Stimulated activated CD8-positive, alpha-beta memory T cell treated with anti-CD3 and anti-CD28 coated beads, Interleukin-7, amount 100 ng/mL, for 4 hours (primary cell): ENCODE results near the gene APP.
A peak's percentile ranks its signal among the peaks of the same experiment; 100 is the strongest.

Experiments used
- DNase-seq, 2 donors: peaks; one replicate each; pipeline ENCODE4 v3.0.0-alpha.2; 2020; ENCODE audit warnings: low read depth in 2 of 2

The APP gene

DNA sequence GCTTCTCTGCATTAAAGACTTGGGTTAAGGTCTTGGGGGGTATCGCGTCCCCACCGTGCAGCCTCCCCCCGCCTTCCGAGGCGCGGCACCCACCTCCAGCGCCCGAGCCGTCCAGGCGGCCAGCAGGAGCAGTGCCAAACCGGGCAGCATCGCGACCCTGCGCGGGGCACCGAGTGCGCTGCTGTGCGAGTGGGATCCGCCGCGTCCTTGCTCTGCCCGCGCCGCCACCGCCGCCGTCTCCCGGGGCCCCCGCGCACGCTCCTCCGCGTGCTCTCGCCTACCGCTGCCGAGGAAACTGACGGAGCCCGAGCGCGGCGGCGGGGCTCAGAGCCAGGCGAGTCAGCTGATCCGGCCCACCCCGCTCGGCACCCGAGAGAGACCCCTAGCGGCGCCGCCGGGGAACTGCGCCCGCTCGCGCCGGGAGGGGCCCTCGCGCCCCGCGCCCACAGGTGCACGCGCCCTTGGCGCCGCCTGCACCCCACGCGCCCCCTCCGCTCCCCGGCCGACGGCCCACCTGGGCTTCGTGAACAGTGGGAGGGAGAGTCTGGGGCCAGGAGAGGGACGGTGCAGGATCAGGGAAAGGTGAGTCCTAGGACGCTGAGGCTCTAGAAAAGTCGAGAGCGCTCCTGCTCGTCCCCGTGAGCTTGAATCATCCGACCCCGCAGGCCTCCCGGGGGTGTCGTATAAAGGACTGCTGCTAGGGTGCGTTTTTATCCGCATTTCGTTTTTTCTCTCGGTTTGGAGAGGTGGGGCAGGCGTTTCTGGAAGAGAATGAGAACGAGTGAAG is at the start of gene APP:
APP (minus strand) TSS at position 300 of the 787 bp plus-strand sequence; CDS start at position 150, 150 bp downstream.
- peak; percentile 59 to 76 for DNase-seq

DNA sequence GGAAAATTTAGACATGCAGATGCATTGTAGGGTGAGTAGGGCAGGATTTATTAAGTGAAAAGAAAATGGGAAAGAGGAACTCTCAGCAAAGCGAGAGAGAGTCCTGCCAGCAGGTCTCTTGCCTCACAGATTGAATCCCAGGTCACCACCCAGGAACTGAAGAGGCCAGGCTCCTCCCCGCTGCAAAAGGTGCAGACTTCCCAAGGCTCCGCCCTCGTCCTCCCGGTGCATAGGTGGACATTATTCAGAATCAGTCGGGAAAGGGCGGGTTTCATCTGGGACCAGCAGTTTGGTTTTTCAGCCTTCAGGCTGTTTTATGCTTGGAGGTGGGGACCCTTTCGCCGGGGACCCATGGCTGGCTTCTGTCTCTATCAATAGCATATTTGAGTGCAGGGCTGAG is 41.6 kb upstream of the APP start:
- DNase-seq, result no peak

DNA sequence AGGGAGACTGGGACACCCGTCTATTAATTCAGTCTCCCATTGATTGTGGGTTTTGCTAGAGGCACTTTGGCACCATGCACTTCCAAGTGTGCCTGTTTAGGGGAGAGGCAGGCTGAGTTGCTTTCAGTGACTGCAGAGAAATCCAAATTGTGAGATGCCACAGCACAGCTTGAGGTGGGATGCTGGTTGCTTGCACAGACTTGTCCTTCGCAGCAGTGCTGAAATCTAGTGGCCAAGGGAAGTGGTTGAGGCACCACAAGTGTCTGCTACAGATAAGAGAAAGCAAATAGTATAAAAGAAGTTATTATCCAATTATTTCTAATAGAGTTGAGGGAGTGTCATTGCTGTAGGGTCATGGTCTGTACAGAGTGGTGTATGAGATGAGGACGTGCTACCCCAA is 40.0 kb upstream of the APP start:
- no peak for DNase-seq

DNA sequence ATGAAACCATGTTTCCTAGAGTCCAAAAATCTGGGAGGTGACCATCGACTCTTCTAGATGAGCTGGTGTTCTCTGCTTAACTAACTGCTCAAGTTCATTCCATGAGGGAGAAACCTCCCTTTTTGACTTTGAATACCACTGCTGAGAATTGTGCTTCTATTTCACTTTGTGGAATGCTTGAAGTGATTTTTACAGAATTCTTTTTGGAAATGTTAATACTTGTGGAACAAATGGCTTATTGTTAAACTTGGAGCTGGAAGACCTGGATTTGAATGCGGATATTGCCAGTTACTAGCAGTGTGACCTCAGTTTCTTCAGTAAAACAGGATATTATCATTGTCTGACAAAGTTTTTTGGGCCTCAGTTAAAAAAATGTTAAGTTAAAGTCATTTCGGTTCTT is 36.5 kb upstream of the APP start:
- DNase-seq, result no peak

DNA sequence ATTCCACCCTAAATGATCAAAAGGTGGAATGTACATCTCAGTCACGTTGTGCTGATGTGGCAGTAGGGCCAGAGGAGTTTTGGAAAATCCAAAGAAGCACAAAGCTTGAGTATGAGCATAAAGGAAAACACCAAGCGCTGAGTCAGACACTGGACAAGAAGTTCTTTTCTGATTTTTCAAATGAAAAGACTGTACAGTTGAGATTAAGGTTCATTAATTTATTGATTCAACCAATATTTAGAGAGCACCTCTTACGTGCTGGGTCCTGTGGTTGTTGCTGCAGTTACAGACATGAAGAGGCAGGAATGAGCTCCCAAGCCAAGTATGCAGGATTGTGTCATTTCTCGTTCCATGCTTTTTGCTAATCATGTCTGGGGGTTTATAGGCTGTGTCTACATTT is 28.9 kb upstream of the APP start:
- DNase-seq, result no peak

DNA sequence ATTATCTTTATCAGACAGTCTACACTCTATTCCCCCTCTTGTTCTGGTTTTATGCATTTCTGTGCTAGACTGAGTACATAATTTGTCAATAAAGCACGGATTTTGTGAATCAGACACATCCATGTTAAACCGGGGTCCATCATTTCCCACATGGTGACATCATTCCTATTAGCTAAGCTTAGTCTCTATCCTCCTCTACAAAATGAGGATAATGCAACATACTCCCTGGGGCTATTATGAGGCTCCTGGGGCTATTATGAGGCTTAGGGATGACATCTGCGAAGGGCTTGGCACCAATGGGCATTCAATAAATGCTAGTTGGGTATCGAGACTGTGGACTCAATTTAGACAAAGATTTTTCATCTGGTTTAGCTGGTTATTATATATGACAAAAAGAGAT is 25.1 kb upstream of the APP start:
- no peak for DNase-seq

DNA sequence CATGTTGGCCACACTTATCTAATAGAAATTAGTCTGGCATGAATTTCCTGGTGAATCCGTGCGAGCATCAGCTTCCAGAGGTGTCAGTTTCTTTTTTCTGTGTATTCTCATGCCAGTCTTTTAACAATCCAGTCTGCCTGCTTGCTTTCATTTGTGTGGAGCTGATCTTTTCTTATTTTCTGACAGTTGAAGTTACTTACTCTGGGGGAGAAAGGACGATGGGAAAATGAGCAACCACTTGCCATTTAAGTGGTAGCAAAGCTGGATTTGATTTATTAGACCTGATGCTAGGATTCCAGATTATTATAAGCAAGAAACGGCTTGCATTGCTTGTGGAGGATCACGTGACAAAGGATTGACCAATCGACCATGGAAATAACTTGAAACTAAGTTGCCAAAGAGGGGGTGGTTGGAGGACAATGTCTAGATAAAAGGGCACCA is 24.3 kb upstream of the APP start:
- no peak for DNase-seq

DNA sequence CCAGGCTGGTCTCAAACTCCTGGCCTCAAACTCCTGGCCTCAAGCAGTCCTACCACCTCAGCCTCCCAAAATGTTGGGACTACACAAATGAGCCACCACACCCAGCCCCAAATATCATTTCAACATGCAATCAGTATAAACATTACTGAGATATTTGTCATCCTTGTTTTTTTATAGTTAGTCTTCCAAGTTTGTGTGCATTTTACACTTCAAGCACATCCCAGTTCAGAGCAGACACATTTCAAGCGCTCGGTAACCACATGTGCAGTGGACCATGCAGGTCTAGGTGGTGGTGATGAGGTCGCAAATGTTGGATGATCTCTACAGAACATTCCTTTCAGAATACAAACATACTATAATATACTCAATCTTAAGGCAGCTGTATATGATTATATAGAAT is 23.8 kb upstream of the APP start:
- no peak for DNase-seq

DNA sequence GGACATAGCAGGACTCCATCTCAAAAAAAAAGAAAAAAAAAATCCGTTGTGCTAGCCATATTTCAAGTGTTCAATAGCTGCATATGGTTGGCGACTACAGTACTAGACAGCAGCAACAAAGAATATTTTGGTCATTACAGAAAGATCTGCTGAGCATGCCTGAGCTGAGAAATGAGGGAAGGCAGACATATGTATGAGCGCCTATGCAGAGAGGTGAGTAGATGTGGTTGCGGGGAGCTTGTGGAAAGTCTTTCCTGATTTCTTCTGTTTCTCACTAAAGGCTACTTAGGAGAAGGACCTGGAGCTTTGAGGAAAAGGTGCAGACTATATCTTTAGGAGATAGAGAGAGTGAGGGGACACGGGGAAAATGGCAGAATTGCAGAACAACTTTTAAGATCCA is 21.0 kb upstream of the APP start:
- no peak for DNase-seq

DNA sequence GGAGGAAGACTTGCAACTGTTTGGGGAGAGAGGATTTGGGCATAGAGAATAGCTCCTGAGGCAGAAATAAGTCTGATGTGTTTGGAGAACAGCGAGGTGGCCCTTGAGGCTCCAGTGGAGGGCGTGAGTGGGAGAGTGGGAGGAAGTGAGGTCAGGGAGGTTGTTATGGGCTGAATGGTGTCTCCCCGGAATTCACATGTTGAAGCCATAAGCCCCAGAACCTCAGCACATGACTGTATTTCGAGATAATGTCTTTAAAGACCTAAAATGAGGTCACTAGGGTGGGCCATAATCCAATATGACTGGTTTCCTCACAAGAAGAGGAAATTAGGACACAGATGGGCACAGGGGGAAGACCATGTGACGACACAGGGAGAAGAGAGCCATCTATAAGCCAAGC is 17.9 kb upstream of the APP start:
- DNase-seq, result no peak

DNA sequence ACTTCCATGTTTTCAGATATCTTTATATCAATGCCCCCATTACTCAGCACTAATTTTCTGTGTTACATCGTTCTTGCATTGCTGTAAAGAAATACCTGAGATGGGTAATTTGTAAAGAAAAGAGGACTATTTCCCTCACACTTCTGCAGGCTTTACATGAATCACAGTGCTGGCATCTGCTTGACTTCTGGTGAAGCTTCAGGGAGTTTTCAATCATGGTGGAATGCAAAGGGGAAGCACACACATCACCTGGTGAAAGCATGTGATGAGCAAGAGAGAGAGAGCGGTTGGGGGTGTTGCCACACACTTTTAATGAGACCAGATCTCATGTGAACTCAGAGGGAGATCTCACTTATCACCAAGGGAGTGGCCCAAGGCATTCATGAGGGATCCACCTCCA is 14.9 kb upstream of the APP start:
- DNase-seq, result no peak

DNA sequence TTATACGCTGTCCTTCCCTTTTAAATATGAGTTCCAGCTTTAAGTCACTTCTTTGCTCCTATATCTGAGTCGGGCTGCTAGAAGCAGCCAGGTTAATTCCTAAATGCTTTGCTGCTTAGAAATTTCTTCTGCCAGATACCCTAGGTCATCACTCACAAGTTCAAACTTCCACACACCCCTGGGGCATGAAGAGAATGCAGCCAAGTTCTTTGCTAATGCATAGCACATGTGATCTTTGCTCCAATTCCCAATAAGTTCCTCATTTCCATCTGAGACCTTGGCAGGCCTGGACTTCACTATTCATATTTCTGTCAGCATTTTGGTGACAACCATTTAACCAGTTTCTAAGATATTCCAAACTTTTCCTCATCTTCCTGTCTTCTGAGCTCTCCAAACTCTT is 14.5 kb upstream of the APP start:
- DNase-seq, result no peak

DNA sequence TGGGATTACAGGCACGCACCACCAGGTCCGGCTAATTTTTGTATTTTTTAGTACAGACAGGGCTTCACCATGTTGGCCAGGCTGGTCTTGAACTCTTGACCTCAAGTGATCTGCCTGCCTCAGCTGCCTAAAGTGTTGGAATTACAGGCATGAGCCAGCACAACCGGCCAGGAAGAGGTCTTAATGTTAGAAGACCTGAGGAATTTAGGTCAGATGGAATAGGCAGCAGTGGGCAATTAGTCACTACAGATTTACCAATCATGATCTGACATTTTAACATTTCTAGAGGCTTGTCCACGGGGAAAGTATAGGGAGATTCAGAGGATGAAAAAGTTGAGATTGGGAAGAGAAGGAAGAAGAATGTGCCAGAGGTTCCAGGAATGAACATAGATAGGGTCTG is 8.9 kb upstream of the APP start:
- no peak for DNase-seq

DNA sequence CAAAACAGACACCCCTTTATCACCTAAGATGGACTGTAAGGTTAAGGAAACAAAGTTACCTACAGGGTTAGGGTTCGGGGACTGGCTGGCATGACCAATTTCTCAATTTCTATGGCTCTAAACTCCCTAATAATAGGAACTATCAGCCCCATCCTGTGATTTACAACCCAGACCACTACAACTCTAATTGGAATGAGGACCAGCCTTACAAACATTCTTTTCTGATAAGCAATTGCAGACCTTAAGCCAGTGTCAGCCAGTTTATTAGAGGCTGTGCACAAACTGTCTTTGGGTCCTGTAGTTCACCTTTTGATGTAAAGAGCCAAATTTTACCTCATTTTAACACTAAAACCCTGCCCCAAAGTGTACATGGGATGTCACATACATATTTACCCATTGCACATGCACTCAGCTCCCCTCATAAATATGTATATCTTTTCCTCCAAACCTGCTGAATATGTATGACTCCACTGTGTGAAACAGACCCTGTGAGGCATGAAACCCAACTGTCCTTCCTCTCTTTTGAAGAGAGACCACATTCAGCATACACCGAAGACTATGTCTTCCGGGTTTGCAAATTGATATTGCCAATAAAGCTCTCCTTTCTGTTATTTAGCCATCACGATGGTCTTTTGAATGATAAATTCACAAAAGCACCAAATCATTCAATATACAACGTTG is 7.3 kb upstream of the APP start:
- no peak for DNase-seq

DNA sequence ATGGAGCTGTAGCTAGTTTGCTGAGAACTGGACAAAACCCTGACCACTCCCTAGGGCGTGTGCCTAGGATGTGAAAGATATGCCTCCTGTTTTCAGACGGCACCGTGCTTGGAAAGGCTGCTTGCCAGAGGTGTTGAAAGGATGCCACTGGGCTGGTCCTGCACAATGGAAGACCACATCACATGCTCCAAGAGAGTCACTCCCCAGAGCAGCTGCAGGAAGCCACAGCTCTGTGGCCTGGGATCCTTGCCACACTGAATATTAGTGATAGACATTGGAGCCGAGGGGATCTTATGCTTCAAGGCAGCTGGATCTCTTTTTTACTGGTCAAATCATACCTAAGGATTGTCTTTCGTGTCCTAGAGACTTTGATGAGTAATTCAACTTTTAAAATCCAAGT is 6.6 kb upstream of the APP start:
- DNase-seq, result no peak

DNA sequence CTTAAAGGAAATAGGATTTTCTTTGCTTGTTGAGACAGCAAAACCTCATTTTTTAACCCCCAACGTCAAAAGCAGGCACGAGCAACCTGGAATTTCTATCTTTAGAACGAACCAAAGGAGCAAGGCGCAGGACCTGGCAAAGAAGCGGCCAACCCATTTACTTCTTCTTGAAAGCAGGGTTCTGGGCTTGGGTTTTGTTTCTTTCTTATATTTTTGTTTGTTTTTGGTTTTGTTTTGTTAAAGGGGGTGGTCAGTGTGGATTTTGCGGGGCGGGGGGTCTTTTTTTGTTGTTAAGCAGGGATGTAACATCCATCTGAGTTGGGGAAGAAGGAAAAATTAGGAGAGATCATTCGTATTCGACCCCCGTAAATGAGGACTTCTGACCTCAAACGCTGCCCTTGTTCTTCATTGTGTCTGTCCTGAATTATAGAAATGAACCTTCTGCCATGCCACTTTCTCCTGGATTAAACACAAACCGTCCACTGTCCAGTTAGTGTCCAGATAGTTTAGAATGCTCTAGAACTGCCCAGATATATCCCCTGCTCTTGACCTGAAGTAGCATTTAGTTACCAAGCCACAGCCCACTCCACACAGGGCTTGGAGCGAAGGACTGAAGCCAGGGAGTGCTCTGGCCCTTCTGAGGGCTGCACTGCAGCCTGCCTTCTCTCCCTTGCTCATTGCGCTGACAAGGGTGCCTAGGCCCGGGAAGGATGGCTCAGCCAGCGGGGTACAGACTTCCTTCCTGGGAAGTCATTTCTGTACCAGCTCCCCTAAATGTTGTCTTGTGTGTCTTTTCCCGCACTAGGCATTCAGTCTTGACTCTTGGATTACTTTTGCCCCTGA is 909 bp upstream of the APP start:
- no peak for DNase-seq

DNA sequence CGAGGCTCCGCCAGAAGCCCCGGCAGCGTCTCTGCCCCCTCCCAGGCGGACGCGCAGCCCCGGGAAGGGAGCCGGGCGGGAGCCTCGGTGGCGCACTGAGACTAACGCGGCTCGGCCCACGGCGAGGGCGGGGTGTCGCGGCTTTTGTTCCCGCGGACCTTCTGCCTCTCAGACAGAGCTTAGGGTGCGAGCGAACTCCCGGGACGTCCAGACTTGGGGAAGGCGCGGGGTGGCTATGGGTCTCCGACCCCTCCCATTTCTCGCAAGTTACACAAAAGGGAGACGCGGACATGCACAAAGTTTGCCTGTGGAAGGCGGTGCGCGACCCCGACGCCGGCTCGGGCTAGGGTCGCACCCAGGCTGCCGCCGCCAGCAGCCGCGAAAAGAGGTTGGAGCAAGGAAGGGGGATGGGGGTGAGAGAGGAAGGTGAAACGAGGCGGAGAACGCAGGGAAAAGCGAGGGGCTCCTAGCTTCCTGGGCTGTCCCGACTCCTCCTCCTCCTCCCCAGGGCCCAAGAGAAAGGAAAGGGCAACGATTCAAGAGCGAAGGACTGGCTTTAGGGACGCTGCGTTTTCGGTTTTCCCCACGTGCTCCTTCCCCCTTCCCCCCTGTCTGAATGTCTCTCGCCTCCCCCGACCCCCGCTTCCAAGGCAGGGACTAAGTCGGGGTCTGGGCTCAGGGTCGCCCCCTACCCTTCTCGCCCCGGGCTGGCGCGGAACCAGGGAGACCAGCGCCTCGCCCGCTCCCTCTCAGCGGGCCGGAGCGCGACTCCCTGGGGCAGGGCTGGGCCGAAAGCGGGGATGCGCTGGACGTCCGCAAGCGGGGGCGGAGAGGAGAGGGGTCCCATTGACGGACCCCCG is 729 bp downstream of the APP start:
- DNase-seq, result peak in 1 of 2 donors; percentile 16

DNA sequence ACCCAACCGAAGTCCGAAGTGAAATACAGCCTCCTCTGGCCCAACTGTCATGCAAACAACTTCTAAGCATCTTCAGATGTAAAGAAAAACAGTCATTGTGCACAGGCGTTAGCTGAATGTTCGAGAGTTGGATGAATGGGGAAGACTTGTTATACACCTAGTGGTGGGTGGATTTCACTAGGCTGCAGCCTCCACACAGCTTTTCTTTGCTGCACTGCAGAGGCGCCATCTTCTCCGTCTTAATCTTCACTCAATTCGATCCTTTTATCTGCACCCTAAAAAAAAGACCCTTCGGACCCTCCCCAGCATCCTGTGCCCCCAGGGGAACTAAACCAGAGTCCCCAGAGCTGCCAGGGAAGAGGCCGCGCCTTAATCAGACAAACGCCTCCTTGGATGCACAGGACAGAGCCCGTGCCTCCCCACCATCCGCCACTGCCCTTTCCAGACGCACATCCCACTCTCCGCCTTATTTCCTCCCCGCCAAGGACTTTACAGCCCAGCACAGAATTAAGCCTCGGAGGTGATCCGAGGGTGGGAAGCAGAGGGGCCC is 1.4 kb downstream of the APP start:
- DNase-seq, result no peak

DNA sequence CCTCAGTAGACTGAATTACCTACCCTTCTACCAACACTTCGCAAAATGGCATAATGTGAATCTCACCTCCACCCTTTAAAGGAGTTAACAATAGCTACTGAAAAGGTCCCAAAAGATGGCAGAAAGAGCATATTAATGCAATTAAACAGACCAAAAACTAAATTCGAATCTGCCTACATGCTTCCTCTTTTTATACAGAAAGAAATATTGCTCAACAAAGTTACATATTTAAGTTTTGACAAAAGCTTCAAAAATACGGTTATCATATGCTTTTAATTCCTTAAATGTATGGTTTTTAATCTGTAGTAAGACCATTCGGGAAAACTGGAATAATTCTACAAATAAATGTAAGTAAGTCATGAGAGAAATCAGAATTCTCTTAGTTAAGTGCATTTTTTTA is 2.2 kb downstream of the APP start:
- no peak for DNase-seq

DNA sequence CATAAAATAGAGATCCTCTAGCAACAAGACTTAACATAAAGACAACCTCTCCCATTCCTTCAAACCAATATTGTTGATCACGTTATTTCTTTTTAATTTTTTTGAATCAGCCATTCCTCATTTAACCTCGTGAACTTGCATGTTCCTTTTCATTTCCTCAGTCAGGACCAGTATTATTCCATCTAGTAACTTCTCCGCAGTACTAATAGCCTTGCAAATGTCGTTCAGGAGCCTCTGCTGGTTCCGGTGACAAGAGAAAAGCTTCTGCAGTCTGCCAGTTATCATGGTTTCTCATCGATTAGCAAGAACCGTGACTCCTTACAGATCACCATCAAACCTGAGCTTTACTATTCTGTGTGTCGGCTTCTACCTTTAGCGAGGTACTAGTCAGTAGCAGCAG is 3.0 kb downstream of the APP start:
- DNase-seq, result no peak

DNA sequence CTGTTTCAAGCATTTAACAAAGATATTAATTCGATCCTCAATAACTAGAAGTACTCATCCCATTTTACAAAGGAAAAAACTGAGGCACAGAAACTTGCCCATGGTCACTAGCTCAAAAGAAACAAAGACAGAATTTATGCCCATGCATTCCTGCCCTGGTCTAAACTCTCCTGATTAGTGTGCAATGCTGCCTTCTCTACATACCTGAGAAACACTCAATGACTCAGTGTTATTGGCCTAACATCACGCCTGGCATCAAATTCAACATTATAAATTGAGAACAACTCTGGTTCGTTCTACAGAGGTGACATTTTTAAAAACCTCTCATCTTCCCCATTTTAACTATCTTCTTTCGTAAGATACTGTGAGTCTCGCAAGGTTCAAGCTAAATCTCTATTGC is 5.2 kb downstream of the APP start:
- DNase-seq, result no peak
